Astrocyte of the cerebellum (primary cell): Measurements from ENCODE around the gene KRT23.

ENCODE experiments used
- DNase-seq: peaks from one replicate; pipeline ENCODE4 v3.0.0-alpha.2; 2011; ENCODE audit warnings: low read depth
- H3K4me3 ChIP-seq: 2 replicates; pipeline ENCODE4 v1.5.1; 2011; ENCODE audit warnings: mild to moderate bottlenecking, low read depth, low read length, moderate library complexity
- in situ Hi-C: cut with HindIII; loops from 2 replicates; pipeline ENCODE4 v1.10.0; 2017; ENCODE audit warnings: low sequenced_read_pairs
- TF ChIP-seq, protein P1 (sequence below): IDR thresholded peaks from 2 replicates; pipeline ENCODE4 v1.5.1; 2012; ENCODE audit warnings: low read length, low read depth, moderate library complexity, mild to moderate bottlenecking; ENCODE audit errors: missing control alignments

The KRT23 gene

DNA sequence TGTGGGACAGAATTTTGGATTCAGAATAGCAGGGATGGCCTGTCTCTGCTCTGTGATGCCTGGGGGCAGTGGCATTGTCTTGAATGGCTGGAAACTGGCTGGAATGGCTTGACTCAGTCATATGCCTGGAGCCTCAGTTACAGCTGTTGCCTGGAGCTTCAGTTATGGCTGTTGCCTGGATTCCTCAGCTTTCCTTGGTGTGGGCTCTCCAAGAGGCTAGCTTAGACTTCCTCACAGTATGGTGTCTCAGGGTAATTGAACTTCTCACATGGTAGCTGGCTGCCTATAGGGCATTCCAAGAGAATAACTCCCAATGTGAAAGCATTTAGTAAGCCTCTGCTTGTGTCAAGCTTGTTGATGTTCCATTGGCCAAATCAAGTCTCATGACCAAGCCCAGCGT lies 21.1 kb downstream of the KRT23 start:
- in situ Hi-C loops: loop anchor here (25.0 kb wide), 1 partner anchor 746 kb away; no protein-coding TSS in a partner anchor
- TF ChIP-seq, protein P1, sequence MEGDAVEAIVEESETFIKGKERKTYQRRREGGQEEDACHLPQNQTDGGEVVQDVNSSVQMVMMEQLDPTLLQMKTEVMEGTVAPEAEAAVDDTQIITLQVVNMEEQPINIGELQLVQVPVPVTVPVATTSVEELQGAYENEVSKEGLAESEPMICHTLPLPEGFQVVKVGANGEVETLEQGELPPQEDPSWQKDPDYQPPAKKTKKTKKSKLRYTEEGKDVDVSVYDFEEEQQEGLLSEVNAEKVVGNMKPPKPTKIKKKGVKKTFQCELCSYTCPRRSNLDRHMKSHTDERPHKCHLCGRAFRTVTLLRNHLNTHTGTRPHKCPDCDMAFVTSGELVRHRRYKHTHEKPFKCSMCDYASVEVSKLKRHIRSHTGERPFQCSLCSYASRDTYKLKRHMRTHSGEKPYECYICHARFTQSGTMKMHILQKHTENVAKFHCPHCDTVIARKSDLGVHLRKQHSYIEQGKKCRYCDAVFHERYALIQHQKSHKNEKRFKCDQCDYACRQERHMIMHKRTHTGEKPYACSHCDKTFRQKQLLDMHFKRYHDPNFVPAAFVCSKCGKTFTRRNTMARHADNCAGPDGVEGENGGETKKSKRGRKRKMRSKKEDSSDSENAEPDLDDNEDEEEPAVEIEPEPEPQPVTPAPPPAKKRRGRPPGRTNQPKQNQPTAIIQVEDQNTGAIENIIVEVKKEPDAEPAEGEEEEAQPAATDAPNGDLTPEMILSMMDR: no peak
- H3K4me3 ChIP-seq: no peak overlapping the region
- DNase-seq: no peak

DNA sequence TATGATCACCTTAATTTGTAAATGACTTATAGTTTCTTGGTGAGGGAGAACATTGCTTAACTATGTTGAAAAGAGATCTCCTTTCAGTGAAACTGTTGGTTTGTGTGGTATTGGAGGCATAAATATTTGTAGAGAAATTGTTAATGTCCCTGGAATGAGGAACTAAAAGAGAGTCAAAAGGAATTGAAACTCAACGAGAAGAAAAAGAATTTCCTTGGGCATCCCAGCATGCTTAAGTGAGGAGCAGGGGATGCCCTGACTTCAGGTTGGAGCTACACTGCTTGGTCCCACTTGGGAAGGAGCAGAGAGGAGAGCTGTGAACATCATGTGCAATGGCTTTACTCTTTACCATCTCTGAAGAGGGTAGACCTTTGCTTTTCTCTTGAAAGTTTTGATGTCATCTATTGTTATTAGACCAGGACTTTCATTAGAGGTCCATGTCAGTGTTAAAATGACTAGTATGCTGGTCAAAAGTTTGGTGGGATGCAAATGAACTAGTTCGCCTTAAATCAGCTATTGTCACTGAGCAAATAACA lies 21.7 kb downstream of the KRT23 start:
- no peak for DNase-seq
- in situ Hi-C loops: loop anchor here (25.0 kb wide), 1 partner anchor 747 kb away; no protein-coding TSS in a partner anchor
- H3K4me3 ChIP-seq: no peak overlapping the region
- TF ChIP-seq, protein P1: no peak

DNA sequence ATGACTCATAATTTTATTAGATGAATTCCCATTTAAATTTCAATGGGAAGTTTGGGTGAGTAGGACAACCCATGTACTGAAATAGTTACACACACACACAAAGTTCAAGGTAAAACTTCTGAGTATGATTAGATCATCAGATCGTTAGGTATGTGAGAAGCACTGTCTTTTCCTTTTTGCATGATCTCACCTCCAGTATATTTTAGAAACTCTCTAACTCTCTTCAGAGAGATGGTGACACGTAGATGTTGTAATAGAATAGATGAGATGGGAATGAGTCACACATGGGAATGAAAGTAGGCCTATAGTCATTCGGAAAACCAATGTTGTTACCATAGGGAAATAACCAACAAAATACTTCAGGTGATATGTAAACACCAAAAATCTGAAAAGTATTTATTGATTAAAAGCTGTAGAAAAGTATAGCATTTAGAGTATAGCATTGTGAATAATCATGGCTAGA lies 22.2 kb downstream of the KRT23 start:
- peak; percentile 63 for DNase-seq
- TF ChIP-seq, protein P1: no peak
- no peak overlapping the region for H3K4me3 ChIP-seq
- in situ Hi-C loops: loop anchor here (25.0 kb wide), 1 partner anchor 747 kb away; no protein-coding TSS in a partner anchor

DNA sequence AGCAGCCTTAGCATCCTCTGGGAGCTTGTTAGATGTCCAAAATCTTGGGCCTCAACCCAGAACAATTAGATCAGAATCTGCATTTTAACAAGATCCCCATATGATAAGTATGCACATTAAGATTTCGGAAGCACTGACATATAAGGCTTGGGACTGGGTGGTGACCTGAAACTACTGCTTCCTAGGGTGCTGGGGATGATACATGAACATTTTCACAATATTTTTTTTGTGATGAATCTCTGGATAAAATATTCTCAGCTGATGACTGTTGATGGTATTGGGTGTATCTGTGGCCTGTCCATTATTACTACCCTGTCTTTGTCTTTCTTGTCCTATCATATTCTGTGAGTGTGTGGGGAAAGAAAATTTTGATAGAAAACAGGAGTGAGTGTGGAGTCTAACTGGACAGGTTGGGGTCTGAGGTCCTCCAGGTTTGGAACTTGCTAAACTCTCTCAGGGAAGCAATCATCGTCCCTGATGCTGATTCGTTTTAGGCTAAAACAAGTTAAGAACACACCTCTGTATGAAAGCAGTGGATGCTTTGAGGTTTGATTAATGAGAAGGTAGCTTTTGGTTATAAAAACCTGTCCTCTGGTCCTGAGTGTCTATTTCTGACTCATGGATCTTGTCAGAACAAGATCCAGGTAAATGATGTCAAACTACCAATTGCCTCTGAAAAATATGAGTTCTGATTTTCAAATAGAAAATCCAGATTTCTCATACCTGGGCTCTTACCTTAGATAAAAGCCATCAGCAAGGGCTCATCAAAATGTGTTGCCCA lies 23.2 kb downstream of the KRT23 start:
- no peak for DNase-seq
- TF ChIP-seq, protein P1: no peak
- in situ Hi-C loops: loop anchor here (25.0 kb wide), 1 partner anchor 748 kb away; no protein-coding TSS in a partner anchor
- H3K4me3 ChIP-seq: no peak overlapping the region

DNA sequence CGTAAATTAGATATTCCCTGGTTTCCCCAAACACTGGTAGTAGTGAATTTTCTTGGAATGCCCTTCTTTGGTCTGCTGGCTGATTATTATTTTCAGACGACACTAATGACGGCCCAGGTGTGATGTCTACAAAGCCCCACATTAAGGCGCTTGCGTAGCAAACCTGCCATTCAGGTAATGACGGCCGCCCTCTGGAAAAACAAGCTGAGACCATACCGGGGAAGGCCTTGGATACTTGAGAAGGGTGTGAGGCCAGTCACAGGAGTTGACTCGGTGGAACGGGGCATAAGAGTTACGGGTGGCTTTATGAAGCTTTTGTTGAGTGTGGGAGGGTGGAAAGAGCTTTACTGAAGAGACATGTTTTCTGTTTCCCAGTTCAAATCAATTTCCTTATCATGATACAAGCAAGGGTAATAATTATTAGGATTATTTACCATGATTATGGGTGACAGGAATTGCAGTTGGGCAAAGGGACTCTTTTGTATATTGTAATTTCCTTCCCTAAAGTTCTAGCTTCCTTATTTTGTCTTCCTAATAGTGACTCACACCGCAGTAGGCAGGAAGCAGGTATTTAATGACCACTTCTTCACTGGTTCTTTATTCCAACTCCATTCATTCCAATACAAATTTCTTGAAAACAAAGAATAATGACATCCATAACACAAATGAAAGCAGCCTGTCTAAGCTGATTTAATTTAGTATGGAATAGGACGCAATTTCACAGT lies 24.8 kb downstream of the KRT23 start:
- DNase-seq: no peak
- in situ Hi-C loops: loop anchor here (25.0 kb wide), 1 partner anchor 750 kb away; no protein-coding TSS in a partner anchor
- H3K4me3 ChIP-seq: no peak overlapping the region
- TF ChIP-seq, protein P1: no peak

DNA sequence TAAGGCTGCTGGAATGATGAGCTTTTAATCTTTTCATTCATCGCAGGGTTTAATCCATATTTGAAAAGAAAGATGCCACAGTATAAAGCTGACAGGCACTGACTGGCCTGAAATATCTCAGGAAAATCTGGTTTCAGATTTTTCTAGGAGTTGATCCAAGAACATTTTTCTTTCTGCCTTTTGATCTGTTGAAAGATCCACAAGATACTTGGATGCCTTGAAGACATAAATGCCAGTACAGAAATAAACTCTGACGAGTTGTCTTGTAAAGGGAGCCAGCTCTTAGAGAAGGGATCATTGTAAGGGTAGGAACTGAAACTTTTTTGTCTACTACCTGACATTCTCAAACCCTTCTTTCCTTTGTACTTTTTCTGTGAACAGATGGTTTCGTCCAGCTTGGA lies 27.0 kb downstream of the KRT23 start:
- TF ChIP-seq, protein P1: no peak
- in situ Hi-C loops: loop anchor here (25.0 kb wide), 1 partner anchor 752 kb away; no protein-coding TSS in a partner anchor
- DNase-seq: no peak
- no peak overlapping the region for H3K4me3 ChIP-seq
